OCI-LY1 (cell line): ENCODE measurements around the gene SEMA5A.

Experiments used
- H2AFZ ChIP-seq: fragments of 200-600 bp; sonication (generic), shearing (Covaris generic); 2 replicates; pipeline ENCODE4 v1.6.0; 2014; ENCODE audit warnings: antibody characterized with exemption, mild to moderate bottlenecking, low read length
- H3F3A ChIP-seq: fragments of 200-600 bp; sonication (generic), shearing (Covaris generic); 2 replicates; pipeline ENCODE4 v1.6.0; 2014; ENCODE audit warnings: mild to moderate bottlenecking, antibody characterized with exemption, low read length, moderate library complexity; ENCODE audit not compliant: insufficient read depth
- H3K27ac ChIP-seq: fragments of 200-600 bp; sonication (generic); 2 replicates; pipeline ENCODE4 v1.5.1; 2014; ENCODE audit warnings: low read length, mixed run types, mild to moderate bottlenecking, low read depth; ENCODE audit not compliant: poor library complexity, severe bottlenecking
- H3K27me3 ChIP-seq: fragments of 200-600 bp; sonication (generic); 2 replicates; pipeline ENCODE4 v1.6.0; 2014; ENCODE audit warnings: antibody characterized with exemption, mild to moderate bottlenecking, low read length, moderate library complexity; ENCODE audit not compliant: insufficient read depth
- H3K36me3 ChIP-seq: fragments of 200-600 bp; sonication (generic); 2 replicates; pipeline ENCODE4 v1.6.1; 2014; ENCODE audit warnings: mild to moderate bottlenecking, antibody characterized with exemption, low read length, moderate library complexity, mixed read lengths; ENCODE audit not compliant: insufficient read depth
- H3K4me1 ChIP-seq: fragments of 200-600 bp; sonication (generic); 2 replicates; pipeline ENCODE4 v1.5.1; 2014; ENCODE audit warnings: mild to moderate bottlenecking, low read length, moderate library complexity; ENCODE audit not compliant: insufficient read depth, severe bottlenecking
- H3K4me2 ChIP-seq: fragments of 200-600 bp; sonication (generic), shearing (Covaris generic); 2 replicates; pipeline ENCODE4 v1.6.1; 2014; ENCODE audit warnings: low read length
- H3K4me3 ChIP-seq: fragments of 200-600 bp; sonication (generic); 2 replicates; pipeline ENCODE4 v1.5.1; 2014; ENCODE audit warnings: low read length, low read depth, mild to moderate bottlenecking, mixed read lengths; ENCODE audit not compliant: poor library complexity, severe bottlenecking
- H3K79me2 ChIP-seq: fragments of 200-600 bp; shearing (Covaris generic); 2 replicates; pipeline ENCODE4 v1.6.1; 2016; ENCODE audit warnings: mixed run types, low read length, mixed read lengths; ENCODE audit not compliant: insufficient read depth
- H3K9ac ChIP-seq: fragments of 200-600 bp; sonication (generic), shearing (Covaris generic); 2 replicates; pipeline ENCODE4 v1.6.1; 2014; ENCODE audit warnings: mild to moderate bottlenecking, low read length, mixed read lengths
- H3K9me2 ChIP-seq: fragments of 200-600 bp; sonication (generic), shearing (Covaris generic); 2 replicates; pipeline ENCODE4 v1.6.1; 2014; ENCODE audit warnings: low read depth, mild to moderate bottlenecking, low read length, mixed read lengths
- H3K9me3 ChIP-seq: fragments of 200-600 bp; shearing (Covaris generic); 2 replicates; pipeline ENCODE4 v1.6.1; 2014; ENCODE audit warnings: low read length, mixed read lengths
- H4K20me1 ChIP-seq: fragments of 200-600 bp; sonication (generic), shearing (Covaris generic); 2 replicates; pipeline ENCODE4 v1.6.0; 2016; ENCODE audit warnings: mild to moderate bottlenecking, low read length; ENCODE audit not compliant: insufficient read depth
- EZH2 ChIP-seq: fragments of 200-600 bp; sonication (generic), shearing (Covaris generic); IDR thresholded peaks from 2 replicates; pipeline ENCODE4 v1.8.0; 2017; ENCODE audit warnings: borderline replicate concordance, mixed run types, mild to moderate bottlenecking, antibody characterized with exemption, low read length, moderate library complexity, mixed read lengths
- TF ChIP-seq, protein P1 (sequence below): fragments of 200-600 bp; sonication (generic), shearing (Covaris generic); IDR thresholded peaks from 2 replicates; pipeline ENCODE4 v1.5.1; 2017; ENCODE audit warnings: mild to moderate bottlenecking, antibody characterized with exemption, low read length, moderate library complexity, mixed read lengths

SEMA5A gene

GRCh38 chr5:9534881-9535517 is 10.9 kb downstream of the SEMA5A start:
- H3K27ac ChIP-seq, result no peak overlapping the region
- no peaks in the 10 kb centered on the region for H3F3A ChIP-seq
- TF ChIP-seq EZH2, result no peak
- TF ChIP-seq, protein P1, sequence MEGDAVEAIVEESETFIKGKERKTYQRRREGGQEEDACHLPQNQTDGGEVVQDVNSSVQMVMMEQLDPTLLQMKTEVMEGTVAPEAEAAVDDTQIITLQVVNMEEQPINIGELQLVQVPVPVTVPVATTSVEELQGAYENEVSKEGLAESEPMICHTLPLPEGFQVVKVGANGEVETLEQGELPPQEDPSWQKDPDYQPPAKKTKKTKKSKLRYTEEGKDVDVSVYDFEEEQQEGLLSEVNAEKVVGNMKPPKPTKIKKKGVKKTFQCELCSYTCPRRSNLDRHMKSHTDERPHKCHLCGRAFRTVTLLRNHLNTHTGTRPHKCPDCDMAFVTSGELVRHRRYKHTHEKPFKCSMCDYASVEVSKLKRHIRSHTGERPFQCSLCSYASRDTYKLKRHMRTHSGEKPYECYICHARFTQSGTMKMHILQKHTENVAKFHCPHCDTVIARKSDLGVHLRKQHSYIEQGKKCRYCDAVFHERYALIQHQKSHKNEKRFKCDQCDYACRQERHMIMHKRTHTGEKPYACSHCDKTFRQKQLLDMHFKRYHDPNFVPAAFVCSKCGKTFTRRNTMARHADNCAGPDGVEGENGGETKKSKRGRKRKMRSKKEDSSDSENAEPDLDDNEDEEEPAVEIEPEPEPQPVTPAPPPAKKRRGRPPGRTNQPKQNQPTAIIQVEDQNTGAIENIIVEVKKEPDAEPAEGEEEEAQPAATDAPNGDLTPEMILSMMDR, result no peak
- no peaks in the 10 kb centered on the region for H4K20me1 ChIP-seq
- no peaks in the 10 kb centered on the region for H3K4me1 ChIP-seq
- no peaks in the 10 kb centered on the region for H3K36me3 ChIP-seq
- no peaks in the 10 kb centered on the region for H3K9me3 ChIP-seq
- no peak overlapping the region for H3K4me3 ChIP-seq
- no peaks in the 10 kb centered on the region for H3K9me2 ChIP-seq
- H3K9ac ChIP-seq, result no peak overlapping the region
- no peak overlapping the region for H3K4me2 ChIP-seq
- H3K27me3 ChIP-seq, result no peaks in the 10 kb centered on the region
- H2AFZ ChIP-seq, result no peak overlapping the region
- H3K79me2 ChIP-seq, result no peaks in the 10 kb centered on the region

GRCh38 chr5:9533562-9534364 is 12.1 kb downstream of the SEMA5A start:
- H3K4me2 ChIP-seq, result no peak overlapping the region
- H3K9ac ChIP-seq, result no peak overlapping the region
- no peaks in the 10 kb centered on the region for H3F3A ChIP-seq
- H3K4me3 ChIP-seq, result no peak overlapping the region
- no peaks in the 10 kb centered on the region for H3K4me1 ChIP-seq
- H4K20me1 ChIP-seq, result no peaks in the 10 kb centered on the region
- H3K79me2 ChIP-seq, result no peaks in the 10 kb centered on the region
- no peaks in the 10 kb centered on the region for H3K9me2 ChIP-seq
- H3K36me3 ChIP-seq, result no peaks in the 10 kb centered on the region
- H3K9me3 ChIP-seq, result no peaks in the 10 kb centered on the region
- TF ChIP-seq, protein P1, result no peak
- TF ChIP-seq EZH2, result no peak
- no peak overlapping the region for H2AFZ ChIP-seq
- no peaks in the 10 kb centered on the region for H3K27me3 ChIP-seq
- no peak overlapping the region for H3K27ac ChIP-seq

- Histone ChIP-seq H3K79me2 (no peaks in the 10 kb centered on the region), H3K9me3 (no peaks in the 10 kb centered on the region), H3K4me2 (no peak overlapping the region), H3F3A (no peaks in the 10 kb centered on the region), H3K9ac (no peak overlapping the region), H3K27me3 (no peaks in the 10 kb centered on the region), H3K4me1 (no peaks in the 10 kb centered on the region), H3K36me3 (no peaks in the 10 kb centered on the region), H3K9me2 (no peaks in the 10 kb centered on the region), H4K20me1 (no peaks in the 10 kb centered on the region), H3K4me3 (no peak overlapping the region), H2AFZ (no peak overlapping the region), H3K27ac (no peak overlapping the region)
- TF ChIP-seq, protein P1, result no peak
- no peak for TF ChIP-seq EZH2
These were observed 12.8 kb downstream of the SEMA5A start for GRCh38 chr5:9533096-9533495.
